ENCODE results near the gene WDR45B.
"Not testable (repeated sequence)": the region's sequence is repeated elsewhere in the genome, so short reads cannot be mapped to it uniquely, and the experiment has no call there.

WDR45B gene

DNA sequence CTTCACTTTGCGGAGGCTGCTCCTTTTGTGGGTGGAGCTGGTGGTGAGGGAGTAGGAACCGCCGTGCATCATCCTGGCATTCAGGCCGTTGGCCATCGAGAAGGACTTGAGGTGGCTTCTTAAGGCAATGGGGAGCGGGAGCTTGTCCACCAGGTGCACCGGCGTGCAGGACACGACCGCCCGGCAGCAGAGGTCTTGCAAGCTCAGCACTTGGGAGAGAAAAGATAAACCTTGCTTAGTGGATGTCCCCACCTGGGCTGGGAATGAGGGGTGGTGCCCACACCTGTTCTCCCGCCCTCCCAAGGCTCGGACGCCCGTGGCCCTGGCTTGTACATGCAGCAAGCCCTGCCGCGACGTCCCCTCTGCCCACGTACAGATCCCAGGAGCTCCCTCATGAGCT is 9.7 kb upstream of the WDR45B start:
- WGBS, 2 experiments: 94 to 95% methylated on average over 19 of the region's 19 CpGs
- Histone ChIP-seq H3K27ac (ENCODE audit: insufficient read depth, low read depth, low read length, poor library complexity, severe bottlenecking) (no peak overlapping the region), H3K36me3 (ENCODE audit: control insufficient read depth, insufficient read depth, low read length) (no peaks in the 10 kb centered on the region), H3K4me3 (ENCODE audit: insufficient read depth, low read depth, low read length) (no peak overlapping the region), H3K27me3 (ENCODE audit: control insufficient read depth, insufficient read depth, low read length, poor library complexity, severe bottlenecking) (no peaks in the 10 kb centered on the region), H3K9me3 (ENCODE audit: control insufficient read depth, low read length) (no peaks in the 10 kb centered on the region), H3K4me1 (ENCODE audit: control insufficient read depth, insufficient read depth, low read length) (no peaks in the 10 kb centered on the region)

DNA sequence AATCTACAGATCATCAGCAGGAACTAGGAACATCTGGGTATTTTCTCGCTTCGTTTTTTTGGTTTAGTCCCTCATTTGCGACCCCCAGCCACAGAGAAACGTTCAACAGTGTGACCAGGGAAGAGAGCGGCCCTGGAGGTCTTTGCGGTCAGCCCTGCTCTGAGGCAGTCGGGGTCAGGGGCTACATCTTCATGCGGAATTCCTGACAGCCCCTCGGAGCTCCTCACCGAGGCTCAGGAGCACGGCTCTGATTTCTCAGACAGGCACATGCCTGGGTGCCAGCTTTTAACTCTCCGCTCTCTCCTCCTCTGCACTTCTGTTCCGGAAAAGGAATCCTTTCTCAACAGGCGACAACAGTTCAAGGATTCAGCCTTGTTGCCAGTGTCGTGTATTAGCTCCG is 8.0 kb upstream of the WDR45B start:
- Histone ChIP-seq H3K36me3 (ENCODE audit: control insufficient read depth, insufficient read depth, low read length) (no peaks in the 10 kb centered on the region), H3K27me3 (ENCODE audit: control insufficient read depth, insufficient read depth, low read length, poor library complexity, severe bottlenecking) (no peaks in the 10 kb centered on the region), H3K4me3 (ENCODE audit: insufficient read depth, low read depth, low read length) (no peak overlapping the region), H3K4me1 (ENCODE audit: control insufficient read depth, insufficient read depth, low read length) (no peaks in the 10 kb centered on the region), H3K9me3 (ENCODE audit: control insufficient read depth, low read length) (no peaks in the 10 kb centered on the region), H3K27ac (ENCODE audit: insufficient read depth, low read depth, low read length, poor library complexity, severe bottlenecking) (no peak overlapping the region)
- 91 to 92% methylated on average over 16 of the region's 16 CpGs for WGBS, 2 experiments

DNA sequence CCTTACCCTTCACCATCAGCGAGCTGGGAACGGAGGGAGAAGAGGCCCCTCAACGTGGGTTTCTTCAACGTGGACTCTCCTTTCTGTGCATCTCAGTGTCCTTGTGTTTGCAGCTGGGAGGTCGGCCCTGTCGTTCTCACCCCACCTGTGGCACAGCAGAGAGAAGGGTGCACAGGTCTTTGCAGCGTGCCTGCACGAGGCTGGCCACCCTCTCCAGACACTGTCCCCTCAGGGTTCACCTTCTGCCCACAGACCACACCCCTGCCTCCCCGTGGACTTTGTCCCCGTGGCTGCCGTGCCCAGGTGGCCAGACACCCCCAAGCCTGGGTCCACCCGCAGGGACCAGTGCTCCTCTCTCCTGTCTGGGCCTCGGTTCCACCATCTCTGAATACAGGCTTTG is 7.3 kb upstream of the WDR45B start:
- Histone ChIP-seq H3K27me3 (ENCODE audit: control insufficient read depth, insufficient read depth, low read length, poor library complexity, severe bottlenecking) (no peaks in the 10 kb centered on the region), H3K27ac (ENCODE audit: insufficient read depth, low read depth, low read length, poor library complexity, severe bottlenecking) (no peak overlapping the region), H3K4me3 (ENCODE audit: insufficient read depth, low read depth, low read length) (no peak overlapping the region), H3K9me3 (ENCODE audit: control insufficient read depth, low read length) (no peaks in the 10 kb centered on the region), H3K4me1 (ENCODE audit: control insufficient read depth, insufficient read depth, low read length) (no peaks in the 10 kb centered on the region), H3K36me3 (ENCODE audit: control insufficient read depth, insufficient read depth, low read length) (no peaks in the 10 kb centered on the region)
- 90 to 93% methylated on average over 13 of the region's 13 CpGs for WGBS, 2 experiments

DNA sequence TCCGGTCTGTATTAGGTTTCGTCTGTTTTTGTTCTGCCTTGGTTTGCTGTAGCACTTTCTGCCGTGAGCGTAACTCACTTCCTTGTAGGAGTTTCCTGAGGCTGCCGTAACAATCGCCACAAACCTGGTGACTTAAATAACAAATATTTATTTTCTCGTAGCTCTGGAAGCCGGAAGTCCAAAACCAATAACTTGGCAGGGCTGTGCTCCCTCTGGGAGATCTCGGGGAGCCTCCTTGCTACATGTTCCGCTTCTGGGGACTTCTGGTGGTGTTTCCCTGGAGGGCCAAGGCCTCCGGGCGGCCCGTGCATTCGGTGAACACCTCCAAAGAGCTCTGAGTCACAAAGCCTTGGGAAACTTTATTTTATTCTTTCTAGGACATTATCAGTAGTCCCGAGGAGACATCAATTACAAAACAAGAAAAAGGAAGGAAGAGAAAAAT is 6.8 kb upstream of the WDR45B start:
- WGBS, 2 experiments: 93 to 96% methylated on average over 15 of the region's 15 CpGs
- no peaks in the 10 kb centered on the region for H3K4me1 ChIP-seq (ENCODE audit: control insufficient read depth, insufficient read depth, low read length)
- H3K27ac ChIP-seq (ENCODE audit: insufficient read depth, low read depth, low read length, poor library complexity, severe bottlenecking): no peak overlapping the region
- H3K9me3 ChIP-seq (ENCODE audit: control insufficient read depth, low read length): no peaks in the 10 kb centered on the region
- no peak overlapping the region for H3K4me3 ChIP-seq (ENCODE audit: insufficient read depth, low read depth, low read length)
- H3K27me3 ChIP-seq (ENCODE audit: control insufficient read depth, insufficient read depth, low read length, poor library complexity, severe bottlenecking): no peaks in the 10 kb centered on the region
- no peaks in the 10 kb centered on the region for H3K36me3 ChIP-seq (ENCODE audit: control insufficient read depth, insufficient read depth, low read length)

DNA sequence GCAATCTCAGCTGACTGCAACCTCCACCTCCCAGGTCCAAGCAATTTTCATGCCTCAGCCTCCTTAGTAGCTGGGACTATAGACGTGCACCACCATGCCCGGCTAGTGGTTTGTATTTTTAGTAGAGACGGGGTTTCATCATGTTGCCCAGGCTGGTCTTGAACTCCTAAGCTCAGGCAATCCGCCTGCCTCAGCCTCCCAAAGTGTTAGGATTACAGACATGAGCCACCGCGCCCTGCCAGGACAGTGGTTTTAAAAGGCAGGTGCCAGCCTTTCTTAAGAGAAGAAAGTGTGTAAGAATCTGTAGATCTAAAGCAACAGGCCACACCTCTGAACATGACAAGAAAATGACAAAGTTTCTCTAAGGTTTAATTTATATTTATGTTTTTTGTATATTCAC is 6.4 kb upstream of the WDR45B start:
- 90 to 95% methylated on average over 6 of the region's 6 CpGs for WGBS, 2 experiments
- not testable (repeated sequence) for H3K4me3 ChIP-seq (ENCODE audit: insufficient read depth, low read depth, low read length); H3K27ac ChIP-seq (ENCODE audit: insufficient read depth, low read depth, low read length, poor library complexity, severe bottlenecking); H3K4me1 ChIP-seq (ENCODE audit: control insufficient read depth, insufficient read depth, low read length); H3K27me3 ChIP-seq (ENCODE audit: control insufficient read depth, insufficient read depth, low read length, poor library complexity, severe bottlenecking); H3K36me3 ChIP-seq (ENCODE audit: control insufficient read depth, insufficient read depth, low read length); H3K9me3 ChIP-seq (ENCODE audit: control insufficient read depth, low read length)

DNA sequence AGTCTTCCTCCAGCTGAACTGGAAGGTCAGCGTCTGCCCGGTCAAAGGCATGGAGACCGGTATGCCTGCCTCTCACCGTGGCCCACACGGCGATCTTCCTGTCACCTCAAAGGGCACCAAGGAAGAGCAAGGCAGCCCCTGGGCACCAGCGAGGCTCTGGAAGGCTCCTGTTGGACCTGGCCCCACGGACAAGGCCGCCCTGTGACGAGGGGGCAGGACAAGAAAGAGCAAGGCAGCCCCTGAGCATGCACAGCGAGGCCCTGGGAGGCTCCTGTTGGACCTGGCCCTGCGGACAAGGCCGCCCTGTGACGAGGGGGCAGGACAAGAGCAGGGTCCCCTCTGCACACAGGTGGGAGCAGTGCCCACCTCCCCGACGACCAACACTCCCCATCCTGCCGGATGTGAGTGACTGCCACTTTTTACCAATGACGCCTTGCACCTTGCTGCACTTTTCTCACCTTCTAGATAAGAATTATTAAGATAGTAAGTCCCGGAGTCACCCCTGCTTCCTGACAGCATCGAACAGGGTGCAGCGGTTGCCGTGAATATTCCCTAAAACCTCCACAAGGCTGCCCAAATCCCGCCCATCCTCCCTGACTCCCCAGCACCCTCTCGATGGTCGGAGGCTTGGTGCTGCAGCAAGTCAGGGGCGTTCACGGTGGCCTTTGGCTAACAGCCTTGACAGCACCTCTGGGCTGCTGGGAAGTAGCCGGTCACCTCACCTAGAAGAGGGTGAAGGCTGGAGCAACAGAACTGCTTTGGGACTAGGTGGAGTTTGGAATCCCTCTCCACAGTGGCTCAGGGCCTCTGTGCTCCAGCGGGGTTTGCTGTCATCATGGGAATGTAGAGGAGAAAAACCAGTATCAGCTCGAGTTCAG is 5.6 kb upstream of the WDR45B start:
- no peak overlapping the region for H3K27ac ChIP-seq (ENCODE audit: insufficient read depth, low read depth, low read length, poor library complexity, severe bottlenecking)
- H3K36me3 ChIP-seq (ENCODE audit: control insufficient read depth, insufficient read depth, low read length): no peaks in the 10 kb centered on the region
- H3K4me3 ChIP-seq (ENCODE audit: insufficient read depth, low read depth, low read length): no peak overlapping the region
- no peaks in the 10 kb centered on the region for H3K27me3 ChIP-seq (ENCODE audit: control insufficient read depth, insufficient read depth, low read length, poor library complexity, severe bottlenecking)
- H3K9me3 ChIP-seq (ENCODE audit: control insufficient read depth, low read length): no peaks in the 10 kb centered on the region
- H3K4me1 ChIP-seq (ENCODE audit: control insufficient read depth, insufficient read depth, low read length): no peaks in the 10 kb centered on the region
- WGBS, 2 experiments: 91 to 92% methylated on average over 30 of the region's 30 CpGs

DNA sequence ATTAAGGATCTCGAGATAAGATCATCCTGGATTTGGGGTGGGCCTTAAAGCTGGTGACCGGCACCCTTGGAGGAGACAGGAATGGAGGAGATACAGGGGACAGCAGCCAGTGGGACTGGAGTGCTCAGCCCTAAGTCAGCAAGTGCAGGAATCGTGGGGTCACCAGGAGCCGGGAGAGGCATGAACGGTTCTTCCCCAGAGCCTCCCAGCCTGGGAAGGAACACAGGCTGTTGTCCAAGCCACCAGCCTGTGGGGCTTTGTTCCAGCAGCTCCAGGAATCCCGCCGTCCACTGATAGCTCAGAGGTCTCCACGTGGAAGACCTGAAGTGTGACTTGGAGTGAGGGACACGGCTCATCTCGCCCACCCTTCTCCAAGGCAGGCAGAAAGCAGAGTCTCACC is 2.5 kb upstream of the WDR45B start:
- Histone ChIP-seq H3K27me3 (ENCODE audit: control insufficient read depth, insufficient read depth, low read length, poor library complexity, severe bottlenecking) (no peaks in the 10 kb centered on the region), H3K4me3 (ENCODE audit: insufficient read depth, low read depth, low read length) (no peak overlapping the region), H3K27ac (ENCODE audit: insufficient read depth, low read depth, low read length, poor library complexity, severe bottlenecking) (no peak overlapping the region), H3K9me3 (ENCODE audit: control insufficient read depth, low read length) (no peaks in the 10 kb centered on the region), H3K4me1 (ENCODE audit: control insufficient read depth, insufficient read depth, low read length) (peaks cover 3% of the 10 kb centered on the region), H3K36me3 (ENCODE audit: control insufficient read depth, insufficient read depth, low read length) (no peaks in the 10 kb centered on the region)
- 87 to 91% methylated on average over 8 to 10 of the region's 10 CpGs for WGBS, 2 experiments

DNA sequence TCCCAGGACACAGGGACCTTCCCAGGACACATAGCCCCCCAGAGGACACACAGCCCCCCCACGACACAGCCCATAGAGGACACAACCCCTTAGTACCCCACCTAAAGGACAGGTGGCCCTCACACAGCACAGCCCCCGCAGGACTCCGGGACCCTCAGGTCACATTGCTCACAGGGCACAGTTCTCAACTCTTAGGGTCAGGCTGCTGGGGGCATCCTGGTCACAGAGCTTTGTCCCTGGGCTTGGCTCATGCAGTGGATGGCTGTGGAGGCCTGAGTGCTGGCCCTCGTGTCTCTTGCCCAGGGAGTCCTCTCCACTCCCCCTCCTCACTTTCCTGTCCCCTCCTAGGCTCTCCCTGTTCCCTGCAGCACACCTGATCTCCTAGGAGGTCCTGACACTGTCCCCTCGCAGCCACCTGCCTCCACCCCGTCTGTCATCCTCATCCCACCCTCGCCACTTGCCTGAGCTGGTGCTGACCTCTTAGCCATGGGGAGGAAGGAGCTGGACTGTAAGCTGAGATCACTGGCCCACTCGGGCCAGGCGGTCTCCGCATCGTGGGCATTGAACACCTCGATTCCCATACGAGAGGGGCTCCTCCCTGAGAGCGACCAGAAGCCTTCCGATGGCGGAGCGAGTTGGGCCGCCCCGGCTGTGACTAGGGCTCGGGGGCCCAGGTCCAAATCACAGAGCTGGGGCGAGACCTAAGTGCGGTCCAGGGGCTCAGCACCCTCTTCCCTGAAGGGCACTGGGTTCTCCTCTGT is 1.4 kb upstream of the WDR45B start:
- Histone ChIP-seq H3K4me3 (ENCODE audit: insufficient read depth, low read depth, low read length) (no peak overlapping the region), H3K27me3 (ENCODE audit: control insufficient read depth, insufficient read depth, low read length, poor library complexity, severe bottlenecking) (no peaks in the 10 kb centered on the region), H3K4me1 (ENCODE audit: control insufficient read depth, insufficient read depth, low read length) (peaks cover 3% of the 10 kb centered on the region), H3K27ac (ENCODE audit: insufficient read depth, low read depth, low read length, poor library complexity, severe bottlenecking) (no peak overlapping the region), H3K9me3 (ENCODE audit: control insufficient read depth, low read length) (no peaks in the 10 kb centered on the region), H3K36me3 (ENCODE audit: control insufficient read depth, insufficient read depth, low read length) (no peaks in the 10 kb centered on the region)
- WGBS, 2 experiments: 92% methylated on average over 22 of the region's 22 CpGs

DNA sequence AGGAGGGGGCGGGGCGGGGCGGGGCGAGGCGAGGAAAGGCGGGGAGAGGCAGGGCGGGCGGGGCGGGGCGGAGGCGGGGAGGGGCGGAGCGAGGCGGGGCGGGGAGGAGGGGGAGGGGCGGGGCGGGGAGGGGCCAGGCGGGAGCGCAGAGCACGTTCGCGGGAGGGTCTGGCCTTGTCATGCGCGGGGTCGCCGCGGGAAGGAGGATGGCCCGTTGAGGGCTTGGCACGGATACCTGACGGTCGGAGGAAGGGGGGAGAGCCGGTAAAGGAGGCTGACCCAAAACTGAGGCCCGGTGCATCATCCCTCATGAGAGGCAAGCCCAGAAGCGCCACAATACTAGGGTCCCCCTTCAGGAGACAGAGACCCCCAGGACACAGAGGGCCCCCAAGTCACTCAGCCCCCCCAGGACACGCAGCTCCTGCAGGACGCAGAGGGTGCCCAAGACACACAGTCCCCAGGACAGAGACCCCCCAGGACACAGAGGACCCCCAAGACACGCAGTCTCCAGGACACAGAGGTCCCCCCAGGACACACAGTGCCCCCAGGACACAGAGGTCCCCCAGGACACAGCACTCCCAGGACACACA is 593 bp upstream of the WDR45B start:
- Histone ChIP-seq H3K36me3 (ENCODE audit: control insufficient read depth, insufficient read depth, low read length) (peaks cover 5% of the 10 kb centered on the region), H3K4me3 (ENCODE audit: insufficient read depth, low read depth, low read length) (peak overlapping the region; percentile 29), H3K27ac (ENCODE audit: insufficient read depth, low read depth, low read length, poor library complexity, severe bottlenecking) (no peak overlapping the region), H3K9me3 (ENCODE audit: control insufficient read depth, low read length) (no peaks in the 10 kb centered on the region), H3K4me1 (ENCODE audit: control insufficient read depth, insufficient read depth, low read length) (peaks cover 3% of the 10 kb centered on the region), H3K27me3 (ENCODE audit: control insufficient read depth, insufficient read depth, low read length, poor library complexity, severe bottlenecking) (no peaks in the 10 kb centered on the region)
- WGBS, 2 experiments: 11 to 13% methylated on average over 22 of the region's 37 CpGs

DNA sequence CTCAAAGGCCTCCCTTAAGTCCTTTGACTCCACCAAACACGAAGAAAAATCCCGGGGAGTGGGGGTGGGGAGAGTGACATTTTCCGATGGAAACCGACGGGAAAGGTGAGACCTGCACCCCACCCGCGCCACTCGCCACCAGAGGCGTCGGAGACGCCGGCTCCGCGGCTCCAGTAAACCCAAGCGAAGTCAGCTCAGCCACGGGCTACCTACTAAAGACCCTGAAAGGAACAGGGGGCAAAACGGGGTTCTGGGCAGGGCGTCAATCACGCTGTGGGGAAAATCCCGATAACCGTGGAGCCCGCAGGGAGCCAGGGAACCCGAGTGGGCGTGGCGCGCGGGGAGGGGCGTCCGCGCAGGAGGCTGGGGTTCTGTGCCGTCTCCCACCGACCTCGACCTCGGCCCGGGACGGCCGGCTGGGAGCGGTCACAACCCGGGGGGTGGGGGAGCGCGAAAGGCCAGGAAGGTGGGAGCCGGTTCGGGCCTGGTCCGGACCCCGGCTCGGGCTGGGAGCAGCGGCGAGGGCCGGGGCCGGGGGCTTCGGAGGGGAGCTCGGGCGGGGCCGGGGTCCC is 565 bp downstream of the WDR45B start:
- Histone ChIP-seq H3K4me3 (ENCODE audit: insufficient read depth, low read depth, low read length) (peak overlapping the region; percentile 87), H3K9me3 (ENCODE audit: control insufficient read depth, low read length) (no peaks in the 10 kb centered on the region), H3K27me3 (ENCODE audit: control insufficient read depth, insufficient read depth, low read length, poor library complexity, severe bottlenecking) (no peaks in the 10 kb centered on the region), H3K4me1 (ENCODE audit: control insufficient read depth, insufficient read depth, low read length) (peaks cover 3% of the 10 kb centered on the region), H3K36me3 (ENCODE audit: control insufficient read depth, insufficient read depth, low read length) (peaks cover 7% of the 10 kb centered on the region), H3K27ac (ENCODE audit: insufficient read depth, low read depth, low read length, poor library complexity, severe bottlenecking) (peak overlapping the region; percentile 92)
- 1% methylated on average over 54 of the region's 54 CpGs for WGBS, 2 experiments

All from ectodermal cell (in vitro differentiated cells).